ENCODE measurements around the gene LSAMP. TPM values are rescaled to one million over a fixed set of nuclear protein-coding genes. Genes with fewer than 3 reads are reported as not detected.

Gene LSAMP
- total and polyA plus RNA-seq, 2 of the 13 experiments (the other 11 are each of a cell fraction or from before 2014, with no cell fraction given), result not detected

GRCh38 chr3:115783938-115784738 is 661.1 kb downstream of the LSAMP start (continued):
- peak; percentile 24 for TF ChIP-seq TBL1XR1 (IDR thresholded peaks at IDR 0.05; ENCODE audit: borderline replicate concordance, low read length, partially characterized antibody)
- TF ChIP-seq ZNF570 (CRISPR knock-in tag; IDR thresholded peaks at IDR 0.05; ENCODE audit: borderline replicate concordance), result no peak
- no peak for TF ChIP-seq ZNF572 (CRISPR knock-in tag; IDR thresholded peaks at IDR 0.05)
- TF ChIP-seq ATF7 (IDR thresholded peaks at IDR 0.05), result no peak
- TF ChIP-seq ATF7 (CRISPR knock-in tag; IDR thresholded peaks at IDR 0.05), result no peak; the same call in 1 of the 2 replicates
- TF ChIP-seq MTA3 (CRISPR knock-in tag; IDR thresholded peaks at IDR 0.05), result no peak
- no peak for TF ChIP-seq HMGA1 (CRISPR knock-in tag; conservative IDR thresholded peaks at IDR 0.05)
- no peak for TF ChIP-seq IKZF1 (IDR thresholded peaks at IDR 0.05)
- TF ChIP-seq ZNF143 (CRISPR knock-in tag; IDR thresholded peaks at IDR 0.05), result peak; percentile 64
- no peak for TF ChIP-seq NPAS2 (CRISPR knock-in tag; IDR thresholded peaks at IDR 0.05; ENCODE audit: borderline replicate concordance)
- TF ChIP-seq HIC2 (CRISPR knock-in tag; IDR thresholded peaks at IDR 0.05; ENCODE audit: low read depth), result no peak
- no peak for TF ChIP-seq U2AF2 (IDR thresholded peaks at IDR 0.05; ENCODE audit: low read depth, low read length)
- TF ChIP-seq CHD2 (IDR thresholded peaks at IDR 0.05; ENCODE audit: low read depth, low read length), result peak; percentile 68; the same call in 1 of the 2 replicates
- TF ChIP-seq MXI1 (IDR thresholded peaks at IDR 0.05; ENCODE audit: borderline replicate concordance, low read depth, low read length), result peak; percentile 93; the same call in 2 of the 3 replicates
- no peak for TF ChIP-seq BHLHE40 (IDR thresholded peaks at IDR 0.05; ENCODE audit: low read length)
- TF ChIP-seq TCF12 (IDR thresholded peaks at IDR 0.05), result no peak
- TF ChIP-seq TCF12 (CRISPR knock-in tag; IDR thresholded peaks at IDR 0.05), result no peak
- TF ChIP-seq ZNF510 (CRISPR knock-in tag; IDR thresholded peaks at IDR 0.05; ENCODE audit: low read depth), result no peak
- peak; percentile 70 for TF ChIP-seq GATAD2A (CRISPR knock-in tag; IDR thresholded peaks at IDR 0.05)
- TF ChIP-seq TARDBP (CRISPR knock-in tag; IDR thresholded peaks at IDR 0.05), result peak; percentile 85
- TF ChIP-seq ZNF563 (CRISPR knock-in tag; IDR thresholded peaks at IDR 0.05), result 0 out of 2 replicates have a peak, but pooled peaks have one; percentile 22
- no peak; the same call in 1 of the 2 replicates for TF ChIP-seq ARID3A (IDR thresholded peaks at IDR 0.05; ENCODE audit: low read depth, low read length)
- TF ChIP-seq THAP9 (CRISPR knock-in tag; IDR thresholded peaks at IDR 0.05; ENCODE audit: borderline replicate concordance), result peak; percentile 59; the same call in 1 of the 2 replicates
- peak; percentile 23 for TF ChIP-seq ZNF18 (CRISPR knock-in tag; IDR thresholded peaks at IDR 0.05; ENCODE audit: insufficient replicate concordance)

Data from HepG2 (cell line).